Activated T-cell treated with anti-CD3 and anti-CD28 coated beads for 48 hours (primary cell): ENCODE results near the gene UBTFL1.
"Not testable (repeated sequence)": the region's sequence is repeated elsewhere in the genome, so short reads cannot be mapped to it uniquely, and the experiment has no call there.

Experiments used
- DNase-seq: peaks from one replicate; pipeline ENCODE4 v3.0.0-alpha.2; 2020; ENCODE audit warnings: low read depth

Gene UBTFL1, protein sequence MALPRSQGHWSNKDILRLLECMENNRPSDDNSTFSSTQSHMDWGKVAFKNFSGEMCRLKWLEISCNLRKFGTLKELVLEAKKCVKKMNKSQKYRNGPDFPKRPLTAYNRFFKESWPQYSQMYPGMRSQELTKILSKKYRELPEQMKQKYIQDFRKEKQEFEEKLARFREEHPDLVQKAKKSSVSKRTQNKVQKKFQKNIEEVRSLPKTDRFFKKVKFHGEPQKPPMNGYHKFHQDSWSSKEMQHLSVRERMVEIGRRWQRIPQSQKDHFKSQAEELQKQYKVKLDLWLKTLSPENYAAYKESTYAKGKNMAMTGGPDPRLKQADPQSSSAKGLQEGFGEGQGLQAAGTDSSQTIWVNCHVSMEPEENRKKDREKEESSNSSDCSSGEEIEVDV

DNA sequence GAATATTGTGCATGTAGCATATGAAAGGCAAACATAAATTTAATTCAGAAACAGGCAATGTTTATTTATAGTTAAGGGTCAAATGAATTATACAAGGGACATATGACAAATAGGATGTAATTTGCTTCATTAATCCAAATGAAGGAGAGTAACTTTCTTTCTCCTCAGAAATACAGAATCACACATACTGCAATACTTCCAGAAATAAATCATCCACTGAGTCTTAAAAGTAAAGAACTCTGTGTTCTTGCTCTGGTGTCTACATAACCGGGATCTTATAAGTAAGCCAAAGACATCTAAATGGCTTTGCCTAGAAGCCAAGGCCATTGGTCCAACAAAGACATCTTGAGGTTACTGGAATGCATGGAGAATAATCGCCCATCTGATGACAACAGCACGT lies at the start of gene UBTFL1:
Gene UBTFL1 (plus strand): TSS at position 301 of the 400 bp plus-strand sequence. CDS start 0 bp downstream, at position 301.
- not testable (repeated sequence) for DNase-seq

DNA sequence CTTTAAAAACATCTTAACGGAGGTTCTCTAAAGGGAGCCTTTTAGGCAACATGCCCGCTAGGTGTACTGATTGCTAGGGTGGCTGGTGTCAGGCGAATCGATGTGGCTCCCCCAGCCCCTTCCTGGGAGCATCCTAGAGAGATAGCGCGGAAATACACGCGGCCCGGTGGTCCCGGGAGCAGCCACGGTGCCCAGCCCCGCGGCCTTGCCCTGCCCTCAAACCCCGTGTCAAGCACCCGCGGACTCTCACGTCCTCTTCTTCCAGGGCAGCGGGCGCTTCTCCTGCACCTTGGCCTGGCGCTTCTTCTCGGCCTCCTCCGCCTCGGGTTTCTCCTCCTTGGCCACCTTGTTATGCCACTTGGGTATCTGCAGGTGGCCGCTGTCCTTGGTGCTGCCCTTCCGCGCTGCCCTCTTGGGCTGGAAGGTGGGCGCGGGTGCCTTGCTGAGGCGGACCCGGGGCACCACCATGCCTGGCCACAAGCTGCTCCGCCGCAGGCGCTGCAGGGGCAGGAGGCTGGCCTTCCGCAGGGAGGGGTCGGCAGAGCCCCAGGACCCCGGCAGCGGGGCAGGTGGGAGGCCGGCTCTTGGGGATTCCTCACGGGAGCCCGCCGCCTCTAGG lies 34.0 kb upstream of the UBTFL1 start:
- DNase-seq = not testable (repeated sequence)

DNA sequence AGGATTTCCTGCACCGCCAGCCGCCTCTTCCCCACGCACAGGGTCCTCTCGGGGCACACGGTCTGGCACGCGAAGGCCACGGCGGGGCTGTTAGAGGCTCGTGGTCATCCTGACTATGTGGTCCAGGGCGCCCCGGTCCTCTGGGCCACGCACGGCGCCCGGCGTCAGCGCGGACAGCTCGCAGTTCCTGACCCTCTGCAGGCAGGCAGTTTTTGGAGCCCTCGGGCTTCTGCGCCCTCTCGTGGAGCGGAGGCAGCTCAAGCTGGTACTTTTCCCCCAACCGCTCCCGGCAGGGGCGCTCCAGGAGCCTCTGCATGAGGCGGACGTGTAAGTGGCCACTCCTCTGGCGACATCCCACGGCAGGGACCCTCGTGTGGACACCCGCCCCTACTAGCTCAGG lies 33.4 kb upstream of the UBTFL1 start:
- not testable (repeated sequence) for DNase-seq

DNA sequence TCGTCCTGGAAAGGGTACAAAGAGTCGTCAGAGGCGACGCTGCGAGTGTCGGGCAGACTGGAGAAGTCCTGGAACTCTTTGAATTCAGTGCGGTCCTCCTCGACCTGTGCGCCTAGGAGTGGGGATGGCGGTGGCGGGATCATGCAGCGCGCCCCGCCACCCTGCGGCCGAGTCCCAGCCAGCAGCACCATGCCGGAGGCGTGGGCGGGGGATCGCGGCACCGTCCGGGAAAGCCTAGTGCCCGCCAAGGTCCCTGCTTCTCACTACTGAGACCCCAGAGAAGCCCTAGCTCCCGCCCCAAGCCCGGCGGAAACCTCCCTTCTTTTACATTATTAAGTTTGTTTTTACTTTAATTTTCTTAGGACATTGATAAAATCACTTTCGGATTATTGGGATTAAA lies 32.2 kb upstream of the UBTFL1 start:
- not testable (repeated sequence) for DNase-seq

DNA sequence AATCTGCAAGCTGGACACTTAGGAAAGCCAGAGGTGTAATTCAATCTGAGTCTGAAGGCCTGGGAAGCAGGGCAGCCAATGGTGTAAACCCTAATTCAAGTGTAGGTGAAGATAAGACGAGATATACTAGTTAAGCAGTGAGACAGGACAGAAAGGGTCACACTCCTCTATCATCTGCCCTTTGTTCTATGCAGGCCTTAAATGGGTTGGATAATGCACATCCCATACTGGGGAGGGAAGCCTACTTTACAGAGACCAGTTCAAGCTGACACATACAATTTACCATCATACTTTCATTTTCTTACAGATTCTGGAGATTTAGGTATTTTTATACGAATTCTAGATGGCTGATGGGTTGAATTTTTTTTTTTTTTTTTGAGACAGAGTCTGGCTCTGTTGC lies 3.0 kb downstream of the UBTFL1 start:
- not testable (repeated sequence) for DNase-seq

DNA sequence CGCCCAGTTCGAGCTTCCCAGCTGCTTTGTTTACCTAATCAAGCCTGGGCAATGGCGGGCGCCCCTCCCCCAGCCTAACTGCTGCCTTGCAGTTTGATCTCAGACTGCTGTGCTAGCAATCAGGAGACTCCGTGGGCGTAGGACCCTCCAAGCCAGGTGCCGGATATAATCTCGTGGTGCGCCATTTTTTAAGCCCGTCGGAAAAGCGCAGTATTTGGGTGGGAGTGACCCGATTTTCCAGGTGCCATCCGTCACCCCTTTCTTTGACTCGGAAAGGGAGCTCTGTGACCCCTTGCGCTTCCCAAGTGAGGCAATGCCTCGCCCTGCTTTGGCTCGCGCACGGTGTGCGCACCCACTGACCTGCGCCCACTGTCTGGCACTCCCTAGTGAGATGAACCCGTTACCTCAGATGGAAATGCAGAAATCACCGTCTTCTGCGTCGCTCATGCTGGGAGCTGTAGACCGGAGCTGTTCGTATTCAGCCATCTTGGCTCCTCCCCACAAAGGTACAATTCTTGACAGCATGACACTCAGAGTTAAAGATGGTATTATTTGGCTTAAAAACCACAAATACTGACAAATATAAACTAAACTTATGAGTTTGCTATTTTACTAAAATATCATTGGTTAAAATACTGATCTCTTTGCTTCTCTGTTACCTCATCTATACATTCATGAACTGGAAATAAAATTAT lies 9.6 kb downstream of the UBTFL1 start:
- DNase-seq = not testable (repeated sequence)

DNA sequence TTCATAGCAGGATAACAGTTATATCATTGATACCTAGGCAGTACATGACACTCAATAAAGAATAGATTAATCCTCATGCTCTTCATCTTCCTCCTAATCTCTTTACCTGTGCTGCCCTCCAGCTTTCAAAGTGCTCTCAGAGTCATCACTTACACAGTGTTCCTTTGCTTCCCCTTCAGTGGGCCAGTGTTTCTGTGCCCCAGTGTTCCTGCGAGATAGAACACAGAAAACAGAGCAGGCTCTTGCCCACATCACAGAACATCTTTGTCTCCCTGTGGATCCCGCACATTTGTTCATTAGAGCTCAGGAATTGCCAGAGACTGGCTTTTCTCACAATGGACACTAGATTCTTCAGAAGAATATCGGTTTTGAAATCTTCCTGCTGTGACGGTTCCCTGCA lies 12.5 kb downstream of the UBTFL1 start:
- DNase-seq = not testable (repeated sequence)

DNA sequence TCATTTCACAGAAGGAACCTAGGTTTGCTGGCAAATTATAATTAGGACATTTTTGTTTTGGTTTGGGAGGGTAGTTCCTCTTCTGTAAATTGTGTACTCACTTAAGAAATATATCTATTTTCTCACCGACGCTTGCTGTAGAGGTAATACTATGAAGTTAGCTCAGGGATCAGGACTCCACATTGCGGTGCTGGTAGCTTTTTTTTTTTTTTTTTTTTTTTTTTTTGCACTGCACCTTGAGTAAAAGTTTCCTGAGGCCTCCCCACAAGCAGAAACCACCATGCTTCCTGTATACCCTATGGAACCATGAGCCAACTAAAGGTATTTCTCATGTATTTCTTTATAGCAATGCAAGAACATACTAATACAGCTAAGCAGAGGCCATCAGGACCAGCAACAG lies 14.7 kb downstream of the UBTFL1 start:
- DNase-seq = no peak

DNA sequence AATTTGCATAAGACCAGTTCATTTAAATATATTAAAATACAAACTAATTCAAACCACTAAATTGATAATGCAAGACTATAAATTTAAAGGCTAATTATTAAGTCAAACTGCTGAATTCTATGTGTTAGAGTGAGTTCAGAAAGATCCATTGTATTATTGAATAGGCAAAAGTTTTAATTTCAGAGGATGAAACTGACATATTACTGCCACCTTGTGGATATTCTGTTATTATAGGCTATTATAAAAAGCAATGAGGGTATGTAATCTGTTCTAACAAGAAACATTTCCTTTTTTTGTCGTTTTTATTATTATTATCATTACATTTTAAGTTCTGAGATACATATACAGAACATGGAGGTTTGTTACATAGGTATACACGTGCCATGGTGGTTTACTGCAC lies 27.8 kb downstream of the UBTFL1 start:
- DNase-seq = no peak

DNA sequence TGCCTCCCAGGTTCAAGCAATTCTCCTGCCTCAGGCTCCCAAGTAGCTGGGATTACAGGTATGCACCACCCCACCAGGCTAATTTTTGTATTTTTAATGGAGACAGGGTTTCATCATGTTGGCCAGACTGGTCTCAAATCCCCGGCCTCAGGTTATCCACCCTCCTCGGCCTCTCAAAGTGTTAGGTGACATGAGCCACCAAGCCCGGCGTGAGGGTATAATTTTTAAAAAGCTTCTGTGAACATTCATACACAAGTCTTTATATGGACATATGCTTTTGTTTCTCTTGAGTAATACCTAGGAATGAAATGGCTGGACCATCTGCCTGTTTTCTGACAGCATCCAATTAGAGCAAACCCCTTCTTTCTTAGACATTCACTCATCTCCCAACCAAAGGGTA lies 34.4 kb downstream of the UBTFL1 start:
- no peak for DNase-seq

DNA sequence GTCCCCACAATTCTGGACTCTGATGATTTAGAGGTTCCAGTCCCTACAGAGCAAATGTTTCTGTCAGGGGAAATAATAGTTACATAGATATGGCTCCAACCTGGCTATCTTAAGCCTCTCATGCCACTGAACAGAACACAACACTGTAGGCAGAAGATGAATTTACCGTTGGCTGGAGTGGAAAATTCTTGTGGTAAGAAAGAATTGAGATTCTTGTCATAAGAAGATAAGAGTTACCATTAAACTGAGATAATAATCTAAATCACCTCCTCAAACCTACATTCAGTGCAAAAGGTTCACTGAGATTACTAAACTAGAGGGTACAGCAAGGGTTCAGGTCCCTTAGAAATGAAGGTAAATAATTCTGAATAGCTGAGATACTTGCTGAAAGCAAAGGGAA lies 38.6 kb downstream of the UBTFL1 start:
- DNase-seq = no peak

DNA sequence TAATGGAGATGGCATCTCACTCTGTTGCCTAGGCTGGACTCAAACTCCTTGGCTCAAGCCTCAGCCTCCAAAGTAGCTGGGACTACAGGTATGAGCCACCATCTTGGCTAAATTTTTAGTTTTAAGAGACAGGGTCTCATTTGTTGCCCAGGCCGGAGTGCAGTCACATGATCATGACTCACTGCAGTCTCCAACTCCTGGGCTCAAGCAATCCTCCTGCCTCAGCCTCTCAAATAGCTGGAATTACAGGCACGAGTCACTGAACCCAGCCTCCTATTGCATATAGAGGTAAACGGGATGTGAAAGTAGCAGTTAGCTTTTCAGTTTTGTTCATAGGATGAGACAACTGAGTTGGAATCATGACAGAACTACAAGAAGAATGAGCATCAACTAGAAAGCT lies 39.2 kb downstream of the UBTFL1 start:
- no peak for DNase-seq

DNA sequence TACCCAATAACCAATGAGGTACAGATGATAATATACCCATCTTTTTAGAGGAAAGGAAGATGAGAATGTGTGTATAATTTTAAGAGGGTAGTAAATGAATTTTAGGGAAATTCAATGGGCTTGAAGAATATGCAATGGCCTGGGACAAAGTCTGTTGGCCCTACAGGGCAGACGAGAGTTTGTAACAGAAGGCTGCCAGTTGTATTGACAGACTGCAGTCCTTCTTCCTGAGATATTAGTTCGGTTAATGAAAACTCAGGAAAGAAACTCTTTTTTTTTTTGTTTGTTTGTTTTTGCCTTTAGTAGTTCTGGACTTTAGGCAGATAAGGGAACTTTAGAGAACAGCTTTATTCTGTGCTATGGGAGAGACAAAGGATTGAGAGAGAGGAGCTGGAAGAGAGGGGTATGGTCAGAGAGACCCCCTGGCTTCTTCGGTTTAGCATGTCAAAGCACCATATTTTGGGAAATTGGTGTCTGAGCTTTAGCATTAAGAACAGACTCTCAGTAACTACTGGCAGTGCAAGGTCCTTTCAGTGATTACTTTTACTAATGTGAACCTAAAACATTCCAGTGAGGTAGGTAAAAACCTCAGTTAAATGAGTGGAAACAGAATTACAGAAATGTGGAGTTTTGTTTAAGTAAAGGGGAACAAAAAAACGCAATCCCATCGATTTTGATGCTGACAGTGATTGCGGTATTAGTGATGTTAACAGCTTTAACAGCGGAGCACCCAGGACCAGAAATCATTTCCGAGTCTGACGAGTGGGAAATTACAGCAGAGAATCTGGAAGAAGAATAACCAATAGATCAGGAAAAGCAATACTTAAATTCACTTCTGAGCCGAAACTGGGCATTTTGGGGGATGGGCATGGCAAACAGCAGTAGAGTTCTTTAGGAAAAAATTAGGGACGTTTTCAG lies 48.1 kb downstream of the UBTFL1 start:
- no peak for DNase-seq

DNA sequence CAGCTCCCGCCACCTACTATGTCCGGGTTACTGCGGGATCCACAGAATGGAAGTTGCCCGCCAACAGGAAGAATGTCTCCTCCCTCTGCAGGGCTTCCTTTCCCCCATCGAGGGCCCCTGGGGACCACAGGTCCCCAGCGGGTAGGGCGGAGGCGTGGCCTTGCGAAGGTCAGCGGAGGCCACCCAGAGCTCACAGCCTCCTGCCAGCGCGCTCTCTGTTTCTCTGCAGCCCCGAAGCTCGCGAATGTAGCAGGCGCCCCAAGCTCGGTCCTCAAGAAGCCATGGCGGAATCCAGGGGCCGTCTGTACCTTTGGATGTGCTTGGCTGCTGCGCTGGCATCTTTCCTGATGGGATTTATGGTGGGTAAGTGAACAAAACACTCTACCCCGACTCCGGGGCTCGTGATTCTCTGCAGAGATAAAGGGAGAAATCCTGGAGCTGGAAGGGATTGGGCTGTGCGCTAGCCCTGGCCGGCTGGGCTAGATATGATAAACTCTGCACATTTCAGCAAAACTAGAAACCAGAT lies 48.8 kb downstream of the UBTFL1 start, which contains the start of gene NAALAD2:
Gene NAALAD2 (plus strand): TSS at position 186 of the 526 bp plus-strand sequence. CDS start 96 bp downstream, at position 282.
- no peak for DNase-seq

DNA sequence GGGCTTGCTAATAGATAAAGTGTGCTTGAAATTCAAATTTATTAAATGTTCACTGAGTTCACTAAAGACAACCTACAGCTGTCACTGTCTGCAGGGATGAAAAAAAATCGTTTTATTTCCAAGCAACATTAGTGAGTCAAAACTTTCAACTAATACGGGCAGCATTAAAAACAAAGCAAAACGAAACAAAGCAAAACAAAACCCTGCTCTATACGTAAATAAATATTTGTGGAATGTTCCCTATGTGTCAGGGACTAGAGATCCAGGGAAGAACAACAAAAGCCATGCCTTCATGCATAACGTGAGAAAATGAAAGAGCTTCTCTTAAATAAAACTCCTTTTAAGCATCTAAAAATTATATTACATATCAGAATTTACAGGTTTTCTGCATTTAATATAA lies 49.3 kb downstream of the UBTFL1 start:
- DNase-seq = no peak
